HCT116 (cell line): ENCODE data around the gene NRXN2. TPM values are rescaled to one million over a fixed set of nuclear protein-coding genes. Genes with fewer than 3 reads are reported as not detected.

Source experiments
- ATAC-seq: fragments of 200-7000 bp; cut with Tn5 transposase; 2 replicates; pipeline ENCODE4 v1.9.1; 2020; ENCODE audit warnings: mild to moderate bottlenecking, moderate library complexity
- BruUV-seq: library from RNA; stranded (reverse); fragments of 400-500 nt; replicated peaks from 2 replicates; lab custom pipeline; 2021; lab: Mats Ljungman, UMichigan
- CTCF ChIA-PET: fragments of 300-600 bp; sonication (Branson Sonifier 250); formaldehyde crosslinking; loops from one replicate; lab custom pipeline; 2021; ENCODE audit warnings: antibody characterized with exemption; lab: Charles Lee
- POLR2A ChIA-PET: fragments of 300-600, 350-600 bp; sonication (Branson Sonifier 250); formaldehyde crosslinking; loops from one replicate; lab custom pipeline; 2021; ENCODE audit warnings: antibody characterized with exemption; lab: Charles Lee
- RAD21 ChIA-PET, 2 experiments: fragments of 300-600 bp; sonication (Branson Sonifier 250); formaldehyde crosslinking; loops; one replicate each; lab custom pipeline; 2023; ENCODE audit warnings: low total read pairs in 2 of 2; ENCODE audit not compliant: uncharacterized antibody in 2 of 2, unreplicated experiment in 2 of 2, low non-redundant PET in 1 of 2; lab: Charles Lee
- DNase-seq: peaks from one replicate; pipeline ENCODE4 v3.0.0-alpha.2; 2010; ENCODE audit warnings: low read depth, low spot score
- H2AFZ ChIP-seq: fragments of 200-600 bp; shearing (Covaris generic), sonication (generic); 2 replicates; pipeline ENCODE4 v1.6.1; 2017; ENCODE audit warnings: low read depth, mixed run types, mixed read lengths, antibody characterized with exemption, low read length; ENCODE audit not compliant: poor library complexity, severe bottlenecking
- H3K27ac ChIP-seq: 2 replicates; pipeline ENCODE4 v1.5.1; 2012; ENCODE audit warnings: low read depth, low read length
- H3K27me3 ChIP-seq: fragments of 200-600 bp; sonication (generic); 2 replicates; pipeline ENCODE4 v1.6.1; 2016; ENCODE audit warnings: mixed run types, low read length, mixed read lengths; ENCODE audit not compliant: insufficient read depth
- H3K36me3 ChIP-seq, 2 experiments: fragments of 200-500 bp in 1 of 2; fragments of 200-600 bp in 1 of 2; sonication (Bioruptor generic) in 1 of 2; sonication (generic) in 1 of 2; 2 replicates each; pipeline versions ENCODE4 v1.5.1 to v1.6.1; 2014 to 2016; ENCODE audit warnings: low read length in 2 of 2, inconsistent platforms in 1 of 2, mixed read lengths in 1 of 2, mixed run types in 1 of 2; ENCODE audit not compliant: insufficient read depth in 2 of 2, control insufficient read depth in 1 of 2
- H3K4me1 ChIP-seq, 2 experiments: fragments of 200-600 bp in 1 of 2; sonication (generic) in 1 of 2; 2 replicates each; pipeline versions ENCODE4 v1.5.1 to v1.6.1; 2012 to 2017; ENCODE audit warnings: low read length in 2 of 2, inconsistent platforms in 1 of 2, mild to moderate bottlenecking in 1 of 2, mixed read lengths in 1 of 2, mixed run types in 1 of 2, moderate library complexity in 1 of 2; ENCODE audit not compliant: insufficient read depth in 2 of 2, control insufficient read depth in 1 of 2
- H3K4me2 ChIP-seq: fragments of 200-600 bp; sonication (generic); 2 replicates; pipeline ENCODE4 v1.6.1; 2017; ENCODE audit warnings: mixed run types, low read length, mixed read lengths
- H3K4me3 ChIP-seq, 2 experiments: fragments of 200-600 bp in 1 of 2; sonication (generic) in 1 of 2; replicated peaks in 1 of 2; 2 replicates each; pipeline ENCODE4 v1.5.1; 2011 to 2016; ENCODE audit warnings: low read length in 2 of 2, control low read depth in 1 of 2, low read depth in 1 of 2, mild to moderate bottlenecking in 1 of 2, mixed read lengths in 1 of 2, mixed run types in 1 of 2
- H3K79me2 ChIP-seq: fragments of 200-600 bp; sonication (generic); 2 replicates; pipeline ENCODE4 v1.6.1; 2017; ENCODE audit warnings: mild to moderate bottlenecking, mixed run types, low read length, moderate library complexity, mixed read lengths; ENCODE audit not compliant: insufficient read depth
- H3K9ac ChIP-seq: fragments of 200-600 bp; sonication (generic); 2 replicates; pipeline ENCODE4 v1.6.1; 2016; ENCODE audit warnings: low read length, mixed read lengths
- H3K9me2 ChIP-seq: fragments of 200-600 bp; sonication (generic), shearing (Covaris generic); 2 replicates; pipeline ENCODE4 v1.6.1; 2017; ENCODE audit warnings: mixed run types, mild to moderate bottlenecking, moderate library complexity; ENCODE audit not compliant: insufficient read depth
- H3K9me3 ChIP-seq, 2 experiments: fragments of 200-500 bp in 1 of 2; fragments of 200-600 bp in 1 of 2; sonication (Bioruptor generic) in 1 of 2; sonication (generic) in 1 of 2; 2 replicates each; pipeline ENCODE4 v1.6.1; 2014 to 2017; ENCODE audit warnings: low read length in 2 of 2, mixed read lengths in 2 of 2, inconsistent platforms in 1 of 2, low read depth in 1 of 2, mild to moderate bottlenecking in 1 of 2, mixed run types in 1 of 2, moderate library complexity in 1 of 2; ENCODE audit not compliant: control insufficient read depth in 1 of 2, insufficient read depth in 1 of 2
- H4K20me1 ChIP-seq: fragments of 200-600 bp; sonication (generic), shearing (Covaris generic); 2 replicates; pipeline ENCODE4 v1.6.1; 2017; ENCODE audit warnings: mixed run types, mild to moderate bottlenecking, moderate library complexity; ENCODE audit not compliant: insufficient read depth
- ATF3 ChIP-seq: IDR thresholded peaks from 2 replicates; pipeline ENCODE4 v1.6.1; 2012
- CBX3 ChIP-seq: IDR thresholded peaks from 2 replicates; pipeline ENCODE4 v1.6.1; 2012; ENCODE audit warnings: low read depth
- CTCF ChIP-seq, 3 experiments: fragments of 200-600 bp in 1 of 3; sonication (generic) in 1 of 3; IDR thresholded peaks in 2 of 3; conservative IDR thresholded peaks in 1 of 3; 2 replicates each; pipeline ENCODE4 v1.5.1; 2012 to 2017; ENCODE audit warnings: low read depth in 2 of 3, low read length in 2 of 3, antibody characterized with exemption in 1 of 3, borderline replicate concordance in 1 of 3, control low read depth in 1 of 3, mild to moderate bottlenecking in 1 of 3, mixed read lengths in 1 of 3, mixed run types in 1 of 3, moderate library complexity in 1 of 3; ENCODE audit not compliant: insufficient read depth in 1 of 3
- EGR1 ChIP-seq: IDR thresholded peaks from 2 replicates; pipeline ENCODE4 v1.6.1; 2012; ENCODE audit warnings: low read depth
- JUND ChIP-seq: IDR thresholded peaks from 2 replicates; pipeline ENCODE4 v1.6.1; 2012
- POLR2AphosphoS5 ChIP-seq: IDR thresholded peaks from 2 replicates; pipeline ENCODE4 v1.6.1; 2011; ENCODE audit warnings: mild to moderate bottlenecking, low read depth, low read length, moderate library complexity
- RAD21 ChIP-seq: IDR thresholded peaks from 2 replicates; pipeline ENCODE4 v1.6.1; 2012; ENCODE audit warnings: low read depth, mild to moderate bottlenecking
- ZFX ChIP-seq: fragments of 450-650 bp; IDR thresholded peaks from 2 replicates; pipeline ENCODE4 v1.6.1; 2017
- intact Hi-C: fragments of 100-400 bp; cut with micrococcal nuclease; formaldehyde crosslinking; loops from 2 replicates; pipeline ENCODE4 v1.10.0; 2022
- total RNA-seq: library from RNA; stranded (reverse); gene quantifications from one replicate; pipeline ENCODE4 v1.2.1, GENCODE V29; 2021; ENCODE audit not compliant: unreplicated experiment

Gene NRXN2
- total RNA-seq, 1 experiment from 2014 or later = 1.5 TPM

GRCh38 chr11:64592234-64592615 lies 130.8 kb downstream of the NRXN2 start:
- H2AFZ ChIP-seq = no peak overlapping the region
- ATAC-seq = no peak
- H3K9me2 ChIP-seq = no peaks in the 10 kb centered on the region
- no peak overlapping the region for H3K4me2 ChIP-seq
- H3K4me3 ChIP-seq = no peak overlapping the region
- RAD21 ChIA-PET = no interaction called here
- H3K4me1 ChIP-seq = no peaks in the 10 kb centered on the region
- H3K27ac ChIP-seq = no peak overlapping the region
- H3K9me3 ChIP-seq = no peaks in the 10 kb centered on the region
- H3K9ac ChIP-seq = no peak overlapping the region
- H4K20me1 ChIP-seq = no peaks in the 10 kb centered on the region
- no peaks in the 10 kb centered on the region for H3K79me2 ChIP-seq
- no peak for DNase-seq
- intact Hi-C loops = no loop called here
- POLR2A ChIA-PET = no interaction called here
- CTCF ChIA-PET = no interaction called here
- TF ChIP-seq ZFX = no peak
- no peak for TF ChIP-seq RAD21
- no peak for TF ChIP-seq EGR1
- TF ChIP-seq POLR2AphosphoS5 = no peak
- no peak for TF ChIP-seq JUND
- TF ChIP-seq ATF3 = no peak
- no peak for TF ChIP-seq CBX3
- TF ChIP-seq CTCF (IDR thresholded peaks at IDR 0.05 in 2 of 3, conservative IDR thresholded peaks at IDR 0.05 in 1 of 3; ENCODE audit: borderline replicate concordance in 1 of 3, insufficient read depth in 1 of 3, low read depth in 2 of 3, low read length in 2 of 3) = no peak
- H3K27me3 ChIP-seq = no peaks in the 10 kb centered on the region
- no TSS peak for BruUV-seq
- no peaks in the 10 kb centered on the region for H3K36me3 ChIP-seq
